GM19025 (cell line): ENCODE results near the gene PIAS3.
"Not testable (repeated sequence)": the region's sequence is repeated elsewhere in the genome, so short reads cannot be mapped to it uniquely, and the experiment has no call there.

Experiments
- ATAC-seq: cut with Tn5 transposase; IDR thresholded peaks from one replicate; pipeline ENCODE4 v1.9.1; 2021; ENCODE audit warnings: mild to moderate bottlenecking, low read depth, moderate library complexity; ENCODE audit not compliant: unreplicated experiment

The PIAS3 gene

DNA sequence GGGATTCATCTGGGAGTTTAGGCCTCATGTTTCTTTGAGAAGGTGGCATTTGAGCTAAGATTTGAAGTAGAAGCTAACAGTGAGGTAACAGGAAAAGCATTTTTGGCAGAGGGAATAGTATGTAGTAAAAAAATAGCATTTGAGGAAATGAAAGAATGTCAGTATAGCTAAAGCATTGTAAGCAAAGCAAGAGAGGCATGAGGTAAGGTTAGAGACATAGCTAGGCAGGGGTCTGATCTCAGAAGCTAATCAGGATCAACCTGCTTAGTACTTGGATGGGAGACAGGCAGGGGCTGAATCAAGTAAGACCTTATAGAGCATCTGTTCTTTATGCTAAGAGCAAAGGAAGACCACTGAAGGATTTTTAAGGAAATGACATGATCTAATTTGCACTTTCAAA lies 30.9 kb downstream of the PIAS3 start:
- ATAC-seq, result no peak

- no peak for ATAC-seq
Measured at GRCh38 chr1:145826030-145826429, 32.9 kb downstream of the PIAS3 start.

GRCh38 chr1:145824499-145824842 lies 34.4 kb downstream of the PIAS3 start:
- no peak for ATAC-seq

GRCh38 chr1:145823565-145824498 lies 35.0 kb downstream of the PIAS3 start, which contains the start of the genes POLR3C and RNF115:
Gene POLR3C (plus strand): TSS chr1:145824200. CDS start chr1:145825777, 1,577 bp downstream.
Gene RNF115 (minus strand): TSS chr1:145824095. CDS start chr1:145823873, 222 bp downstream.
- ATAC-seq, result peak; percentile 83

DNA sequence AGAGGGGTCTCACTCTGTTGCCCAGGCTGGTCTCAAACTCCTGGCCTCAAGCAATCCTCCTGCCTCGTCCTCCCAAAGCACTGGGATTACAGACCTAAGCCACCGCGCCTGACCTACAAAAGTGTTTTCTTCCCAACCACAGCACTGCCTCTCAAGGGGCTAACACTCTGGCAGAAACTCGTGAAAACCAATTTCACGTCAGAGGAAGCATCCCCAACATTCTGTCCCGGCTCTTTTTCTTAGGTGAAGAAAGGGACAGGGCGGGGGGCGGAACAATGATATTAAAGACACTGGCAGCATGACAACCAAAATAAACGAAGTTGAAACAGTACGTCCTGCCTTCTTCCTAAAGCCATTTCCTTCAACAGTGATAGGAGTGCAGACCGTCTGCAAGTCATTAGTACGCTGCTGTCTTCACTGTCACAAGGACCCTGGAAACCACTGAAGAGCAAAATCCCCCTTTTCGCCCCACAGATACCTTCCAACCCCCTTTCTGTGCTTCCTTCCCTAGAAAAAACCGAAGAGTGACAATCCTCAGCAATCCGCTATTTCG lies 36.0 kb downstream of the PIAS3 start:
- not testable (repeated sequence) for ATAC-seq

DNA sequence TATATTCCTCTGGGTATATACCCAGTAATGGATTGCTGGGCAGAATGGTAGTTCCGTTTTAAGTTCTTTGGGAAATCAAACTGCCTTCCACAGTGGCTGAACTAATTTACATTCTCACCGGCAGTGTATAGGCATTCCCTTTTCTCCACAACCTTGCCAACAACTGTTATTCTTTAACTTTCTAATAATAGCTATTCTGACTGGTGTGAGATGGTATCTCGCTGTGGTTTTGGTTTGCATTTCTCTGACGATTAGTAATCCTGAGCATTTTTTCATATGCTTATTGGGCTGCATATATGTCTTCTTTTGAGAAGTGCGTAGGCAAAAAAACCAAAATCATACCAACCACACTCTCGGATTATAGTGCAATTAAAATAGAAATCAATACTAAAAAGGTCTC lies 40.8 kb downstream of the PIAS3 start:
- ATAC-seq, result not testable (repeated sequence)

- not testable (repeated sequence) for ATAC-seq
Measured at GRCh38 chr1:145812977-145813810, 45.7 kb downstream of the PIAS3 start.

DNA sequence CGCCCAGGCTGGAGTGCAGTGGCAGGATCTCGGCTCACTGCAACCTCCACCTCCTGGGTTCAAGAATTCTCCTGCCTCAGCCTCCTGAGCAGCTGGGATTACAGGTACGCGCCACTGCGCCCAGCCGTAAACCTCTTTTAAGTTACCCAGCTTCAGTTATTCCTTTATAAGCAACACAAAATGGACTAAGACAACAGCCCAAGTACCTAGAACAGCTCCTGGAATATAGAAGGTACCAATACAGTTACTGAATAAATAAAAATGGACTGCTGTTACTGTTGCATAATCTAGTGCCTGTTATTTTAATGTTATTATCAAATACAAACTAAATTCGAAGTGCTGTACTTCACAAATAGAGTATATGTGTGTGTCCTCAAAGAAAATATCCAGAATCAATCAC lies 52.0 kb downstream of the PIAS3 start:
- ATAC-seq, result no peak

- no peak for ATAC-seq
Measured at GRCh38 chr1:145806408-145806807, 52.5 kb downstream of the PIAS3 start.

- ATAC-seq, result no peak
Measured at GRCh38 chr1:145805057-145805456, 53.8 kb downstream of the PIAS3 start.

DNA sequence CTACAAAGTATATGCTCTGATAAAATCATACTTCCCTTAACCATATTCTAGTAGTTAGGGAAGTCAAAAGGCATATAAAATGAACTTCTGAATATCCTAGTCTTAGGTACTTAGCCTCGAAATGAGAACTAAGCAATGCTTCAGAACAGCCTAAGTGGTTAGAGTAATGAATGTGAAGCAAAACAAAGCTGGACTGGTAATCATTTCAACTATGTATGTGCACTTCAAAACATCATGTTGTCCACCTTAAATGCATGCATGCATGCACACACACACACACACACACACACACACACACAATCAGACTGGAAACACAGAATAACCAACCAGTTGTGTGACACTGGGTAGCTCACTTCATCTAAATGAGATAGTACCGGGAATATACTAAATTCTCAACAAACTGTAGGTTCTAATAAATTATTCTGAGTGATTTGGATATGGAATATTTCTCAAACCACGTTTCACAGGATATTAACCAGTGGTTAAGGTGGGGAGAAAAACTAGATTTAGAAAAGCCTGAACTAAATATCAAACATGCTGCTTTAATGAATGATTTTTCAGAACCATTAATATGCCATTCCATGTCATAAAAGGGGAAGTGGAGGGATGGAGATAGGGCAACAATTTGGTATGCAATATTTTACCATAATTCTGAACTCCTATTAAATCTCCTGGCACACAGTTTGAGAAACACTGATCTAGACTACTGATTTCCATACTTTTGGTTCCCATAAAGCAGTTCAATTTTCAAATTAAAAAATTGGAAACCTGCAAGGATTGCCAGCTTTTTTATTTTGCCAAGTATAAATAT lies 54.4 kb downstream of the PIAS3 start:
- no peak for ATAC-seq

DNA sequence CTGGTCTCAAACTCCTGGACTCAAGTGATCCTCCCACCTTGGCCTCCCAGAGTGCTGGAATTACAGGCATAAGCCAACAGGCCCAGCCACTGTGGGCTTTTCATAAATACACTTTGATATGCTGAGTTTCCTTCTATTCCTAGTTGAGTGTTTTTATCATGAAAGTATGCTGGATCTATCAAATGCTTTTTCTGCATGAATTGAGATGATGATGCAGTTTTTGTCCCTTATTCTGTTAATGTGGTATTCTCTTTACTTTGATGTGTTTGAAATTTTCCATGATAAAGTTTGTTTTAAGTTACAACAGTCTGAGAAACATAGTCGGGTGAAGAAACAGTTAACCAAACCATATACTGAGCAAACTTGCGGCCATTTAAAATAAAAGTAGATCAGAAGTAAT lies 59.1 kb downstream of the PIAS3 start:
- ATAC-seq, result no peak
